Astrocyte (in vitro differentiated cells and primary cell): ENCODE results near the gene SLC25A22.

ENCODE experiments used
- CTCF ChIP-seq: IDR thresholded peaks from 2 replicates; pipeline ENCODE4 v1.5.1; 2011; ENCODE audit warnings: low read depth, mild to moderate bottlenecking, inconsistent platforms, low read length, moderate library complexity; ENCODE audit not compliant: insufficient read depth
- EZH2 ChIP-seq: IDR thresholded peaks from 2 replicates; pipeline ENCODE4 v1.6.1; 2012; ENCODE audit warnings: mild to moderate bottlenecking, low read length, inconsistent platforms; ENCODE audit not compliant: insufficient read depth

- TF ChIP-seq CTCF (no peak), EZH2 (no peak)
Measured at GRCh38 chr11:746289-747157, 51.6 kb downstream of the SLC25A22 start.
